Stimulated activated CD4-positive, alpha-beta T cell treated with anti-CD3 and anti-CD28 coated beads, Interleukin-2, amount 100 ng/mL, for 24 hours (primary cell): ENCODE measurements around the gene PPP2R2B.

Source experiments
- DNase-seq, 2 donors: peaks; one replicate each; pipeline ENCODE4 v3.0.0-alpha.2; 2020

Gene PPP2R2B

DNA sequence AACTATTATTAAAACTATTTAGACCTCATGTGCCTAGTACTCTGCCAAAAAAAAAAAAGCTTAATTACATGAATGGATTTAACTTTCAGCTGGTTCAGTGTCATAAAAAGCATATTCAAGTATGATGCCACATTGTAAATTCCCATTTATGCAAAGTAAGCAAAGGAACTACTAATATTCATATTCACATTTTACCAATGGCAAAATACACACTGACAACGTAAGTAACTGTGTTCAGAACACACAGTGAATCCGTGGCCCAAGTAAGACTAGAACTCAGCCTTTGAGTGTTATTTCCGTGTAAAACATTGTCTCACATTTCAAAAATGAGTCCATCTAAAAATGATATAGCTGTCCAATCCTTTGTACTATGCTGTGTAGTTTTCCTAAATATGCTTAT is 56.8 kb downstream of the PPP2R2B start:
- no peak for DNase-seq

DNA sequence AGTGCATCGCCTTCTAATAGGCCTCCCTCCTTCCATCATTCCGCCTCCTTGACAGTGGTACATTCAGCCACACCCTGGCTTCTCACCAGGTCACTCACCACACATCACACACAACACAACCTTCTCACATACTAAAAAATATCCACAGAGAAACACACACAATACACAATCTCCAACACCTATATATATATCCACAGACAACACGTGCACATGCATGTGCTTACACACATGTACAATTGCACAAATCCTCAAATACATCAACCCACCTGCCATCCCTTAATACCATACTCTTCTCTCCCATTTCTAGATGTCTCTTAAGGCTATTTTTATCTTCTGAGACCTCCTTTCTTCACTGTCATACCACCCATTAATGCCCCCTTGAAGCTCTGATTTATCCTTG is 57.6 kb downstream of the PPP2R2B start:
- DNase-seq: no peak

DNA sequence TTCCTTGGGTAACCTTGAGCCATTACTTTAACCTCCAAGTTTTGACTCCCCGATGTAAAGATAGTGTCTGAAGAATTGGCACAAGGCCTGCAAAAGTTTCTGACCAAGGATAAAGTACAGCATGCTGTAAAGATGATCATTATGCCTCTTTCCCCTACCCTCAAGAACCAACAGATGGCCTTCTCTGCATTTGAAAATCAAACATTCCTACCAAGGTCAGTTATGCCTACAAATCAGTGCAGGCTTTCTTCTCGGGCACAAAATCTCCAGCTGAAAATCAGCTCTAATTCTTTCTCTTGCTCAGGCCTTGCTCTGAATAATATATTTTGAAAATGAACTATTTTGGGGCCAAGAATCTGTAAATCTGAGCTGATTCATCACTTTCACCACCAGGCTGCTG is 59.7 kb downstream of the PPP2R2B start:
- DNase-seq: no peak

DNA sequence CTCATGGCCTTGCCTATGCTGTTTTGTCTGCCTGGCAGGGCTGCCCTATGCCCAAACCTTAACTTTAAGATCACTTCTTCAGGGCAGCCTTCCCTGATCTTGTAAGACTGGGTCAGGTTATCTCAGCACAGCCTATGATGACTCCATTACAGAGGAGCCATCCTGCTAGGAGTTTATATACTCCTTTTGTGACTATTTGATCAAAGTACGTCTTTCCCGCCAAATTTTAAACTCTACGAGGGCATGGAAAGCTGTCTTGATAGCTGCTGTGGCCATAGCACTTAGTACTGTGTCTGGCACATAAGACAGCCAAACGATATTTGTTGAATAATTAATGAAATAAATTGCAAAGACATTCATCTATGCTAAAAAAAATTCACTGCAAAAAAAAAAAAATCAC is 60.6 kb downstream of the PPP2R2B start:
- DNase-seq: no peak

DNA sequence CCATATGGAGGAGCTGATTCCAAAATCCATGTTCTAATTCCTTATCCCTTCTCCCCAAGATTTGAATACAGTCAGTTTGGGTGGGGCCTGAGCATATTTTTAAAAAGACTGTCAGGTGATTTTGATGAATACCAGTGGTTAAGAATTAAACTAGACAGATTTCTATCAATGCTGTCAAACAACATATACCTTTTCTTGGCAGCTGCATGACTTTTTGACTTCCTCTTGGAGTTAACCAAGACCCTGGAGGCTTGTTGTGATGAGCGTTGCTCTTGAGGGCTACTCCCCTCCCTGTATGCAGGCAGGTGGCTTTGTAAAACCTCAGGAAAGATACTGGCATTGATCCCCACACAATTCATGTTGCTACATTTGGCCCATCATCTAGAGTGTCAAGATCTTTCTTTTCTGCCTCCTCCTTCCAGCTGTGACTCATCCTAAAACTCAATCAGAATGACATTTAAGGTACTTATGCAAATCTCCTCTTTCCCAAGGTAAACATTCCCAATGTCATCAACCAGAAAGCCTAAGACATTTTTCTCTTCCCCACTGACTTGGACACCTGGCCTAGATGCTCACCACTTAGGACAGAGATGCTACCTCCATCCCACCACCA is 61.7 kb downstream of the PPP2R2B start:
- DNase-seq: no peak

DNA sequence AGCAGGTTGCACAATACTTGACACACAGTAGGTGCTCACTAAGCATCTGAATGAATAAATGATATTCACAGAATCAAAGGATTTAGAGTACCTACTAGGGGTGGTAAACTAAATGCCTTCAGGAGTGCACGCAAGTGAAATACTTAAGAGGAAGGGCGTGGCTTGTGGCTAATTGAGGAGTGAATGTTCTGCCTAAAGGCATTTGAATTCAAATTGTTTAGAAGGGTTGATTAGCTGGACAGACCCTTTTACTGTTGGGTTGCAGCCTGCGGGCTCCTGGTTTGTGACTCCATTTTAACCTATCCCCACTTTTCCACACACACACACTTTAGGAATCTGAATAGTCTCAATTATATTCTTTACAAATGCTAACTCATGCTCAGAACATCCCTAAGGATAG is 63.1 kb downstream of the PPP2R2B start:
- DNase-seq: no peak

DNA sequence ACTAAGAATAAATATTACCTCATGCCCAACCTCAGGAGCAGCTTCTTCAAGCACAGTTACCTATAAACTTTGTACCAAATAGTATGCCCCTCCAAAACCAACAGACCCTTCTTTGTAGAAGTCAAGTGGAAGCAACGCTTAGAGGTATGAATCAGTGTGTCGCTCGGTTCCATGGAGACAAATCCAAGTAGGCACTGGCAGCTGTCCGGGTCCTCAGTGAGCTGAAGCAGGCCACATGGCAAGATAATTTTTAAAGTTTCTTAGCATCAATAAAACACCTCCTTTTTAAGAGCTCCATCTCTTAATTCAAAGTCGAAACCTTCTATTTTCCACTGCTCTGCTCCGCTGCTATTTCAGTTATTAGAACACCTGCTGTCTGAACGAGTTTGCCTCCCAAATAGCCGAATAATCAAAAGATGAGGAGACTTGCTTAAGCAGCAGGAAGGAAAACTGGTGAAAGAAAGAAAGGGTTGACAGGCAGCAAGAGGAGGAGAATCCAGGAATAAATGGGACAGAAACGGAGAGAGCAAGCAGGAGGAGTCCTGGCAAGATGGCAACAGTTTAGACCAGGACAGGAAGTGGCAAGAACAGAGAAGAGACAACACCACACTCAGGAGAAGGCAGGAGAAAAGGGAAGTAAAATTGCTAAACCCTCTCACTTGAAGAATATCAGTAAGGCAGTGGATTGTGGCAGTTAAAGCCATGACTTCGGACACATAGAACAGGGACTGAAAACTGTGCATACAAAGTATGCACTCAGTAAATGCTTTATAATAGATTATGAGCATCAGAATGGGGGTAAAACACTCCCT is 65.0 kb downstream of the PPP2R2B start:
- DNase-seq: no peak

DNA sequence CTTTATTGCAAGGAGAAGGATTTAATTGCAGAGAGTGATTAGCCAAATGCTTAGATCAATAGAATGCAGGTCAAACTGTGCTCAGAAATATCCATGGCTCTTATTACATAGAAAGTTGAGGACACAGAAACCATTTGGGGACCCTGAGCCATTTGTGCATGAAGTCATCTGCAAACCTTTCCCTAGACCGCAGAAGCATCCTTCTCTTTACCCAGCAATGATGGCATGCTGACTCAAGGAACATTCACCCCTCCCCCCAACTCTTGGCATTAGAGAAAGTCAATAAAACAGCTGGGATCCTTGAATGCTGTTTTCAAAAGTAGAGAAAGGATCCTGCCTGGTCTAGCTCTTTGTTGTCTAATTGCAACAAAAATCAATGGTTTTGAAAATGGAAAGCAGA is 73.5 kb downstream of the PPP2R2B start:
- DNase-seq: no peak

DNA sequence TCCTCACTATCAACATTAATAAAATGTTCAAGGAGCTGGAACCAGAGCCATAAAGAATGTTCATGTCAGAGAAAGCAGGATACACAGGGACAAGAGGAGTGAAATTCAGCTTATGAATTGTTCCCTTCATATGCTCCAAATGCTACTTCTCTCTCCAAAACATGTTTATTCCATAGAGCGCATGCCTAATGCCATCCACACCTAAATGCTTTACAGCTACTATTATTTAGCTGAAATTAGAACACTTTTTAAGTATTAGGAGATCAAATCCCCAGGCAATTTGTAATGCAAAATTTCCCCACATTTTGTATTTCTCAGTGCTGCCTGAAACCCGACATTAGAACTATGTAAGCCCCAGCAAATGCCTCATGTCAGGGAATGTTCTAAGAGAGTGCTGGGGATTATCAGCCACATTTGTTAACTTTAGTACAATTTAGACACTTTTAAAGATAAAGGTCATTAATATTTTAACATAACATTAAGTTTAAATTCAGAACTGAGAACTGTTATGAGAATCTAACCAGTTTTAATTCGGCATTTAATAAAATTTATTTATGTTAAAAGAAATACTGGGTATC is 75.5 kb downstream of the PPP2R2B start:
- DNase-seq: no peak

DNA sequence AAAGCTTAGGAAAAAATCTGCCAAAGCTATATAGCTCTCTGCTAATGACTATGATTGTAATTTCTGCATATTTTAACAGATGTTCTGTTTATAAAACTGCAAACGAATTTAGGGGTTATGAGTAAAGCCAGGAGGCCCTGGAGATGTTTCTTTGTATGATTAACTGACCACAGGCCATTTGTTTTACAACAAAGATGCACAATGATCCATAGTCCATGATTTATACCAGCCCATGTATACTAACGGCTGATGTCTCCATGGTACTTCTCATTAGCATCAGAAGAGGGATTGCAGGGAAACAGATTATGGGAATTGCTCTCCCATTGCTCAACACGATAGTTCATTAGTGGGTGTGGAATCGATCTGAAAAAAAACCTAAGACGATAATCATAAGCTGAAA is 78.9 kb downstream of the PPP2R2B start:
- DNase-seq: no peak

DNA sequence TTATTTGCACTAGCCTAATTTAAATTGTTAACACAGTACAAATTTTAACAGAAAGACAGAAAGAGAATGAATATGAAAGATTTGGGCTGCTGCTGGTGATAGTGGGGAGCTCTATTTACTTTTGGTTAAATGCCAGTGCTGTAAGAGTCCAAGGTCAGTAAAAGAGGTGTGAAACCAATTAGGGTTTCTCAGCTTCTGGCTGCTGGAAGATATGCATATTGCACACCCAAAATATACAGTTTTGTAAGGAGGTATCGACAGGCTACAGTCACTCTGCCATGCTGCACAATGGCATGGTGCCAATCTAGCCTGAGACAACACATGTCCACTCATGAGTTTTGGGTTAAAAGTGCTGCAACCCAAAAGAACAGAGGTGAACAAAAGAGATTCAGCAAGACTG is 79.3 kb downstream of the PPP2R2B start:
- DNase-seq: no peak

DNA sequence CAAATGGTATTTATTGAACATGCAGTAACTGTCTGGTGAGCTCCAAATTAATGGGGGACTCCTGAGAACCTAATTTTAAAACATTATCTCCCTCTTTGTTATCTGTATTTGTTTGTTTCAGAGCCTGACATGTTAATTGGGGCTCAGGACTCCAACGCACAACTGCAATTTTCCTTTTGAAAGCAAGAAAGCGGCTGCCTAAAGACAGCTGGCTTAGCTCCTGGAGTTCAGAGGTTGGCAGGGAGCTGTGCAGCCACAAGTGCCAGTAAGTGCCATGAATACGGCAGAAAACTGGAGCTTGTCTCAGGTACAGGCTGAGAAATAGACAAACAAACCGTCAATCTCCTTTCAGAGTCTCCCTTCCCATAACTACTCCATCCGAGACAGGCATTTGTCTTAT is 80.9 kb downstream of the PPP2R2B start:
- no peak for DNase-seq

DNA sequence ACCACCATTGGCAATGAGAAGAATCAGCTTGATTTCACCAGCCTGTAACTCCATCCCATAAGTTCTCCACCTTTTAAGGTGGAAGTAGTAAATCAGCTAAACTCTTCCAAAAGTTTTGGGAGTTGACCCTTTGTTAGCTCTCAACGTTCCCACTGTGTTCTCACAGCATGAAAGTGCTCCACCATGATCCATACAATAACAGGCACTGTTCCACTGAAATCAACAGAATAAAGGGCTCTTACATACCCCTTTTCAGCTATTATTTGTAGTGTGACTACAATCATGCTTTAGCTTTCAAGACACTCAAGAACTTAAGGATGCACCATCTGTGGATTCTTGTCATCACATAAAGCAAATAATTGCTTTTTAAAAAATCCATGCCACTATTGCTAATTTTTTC is 81.6 kb downstream of the PPP2R2B start:
- no peak for DNase-seq

DNA sequence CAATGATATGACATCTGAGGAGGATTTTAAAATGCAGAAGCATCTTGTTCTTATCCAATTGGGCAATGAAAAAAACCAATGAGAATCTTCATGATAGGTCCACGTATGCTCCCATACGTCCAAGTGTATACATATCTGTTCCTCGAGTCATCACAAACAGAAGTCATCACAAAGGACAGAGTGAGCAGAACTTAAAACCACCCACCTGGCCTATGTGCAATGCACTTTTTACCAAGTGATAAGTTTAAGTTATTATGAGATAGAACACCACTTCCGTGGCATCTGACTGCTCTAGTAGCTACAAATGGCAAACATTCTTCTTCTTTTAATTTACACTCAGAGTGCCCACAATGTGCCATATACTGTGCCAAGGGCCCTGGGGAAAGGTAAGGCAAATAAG is 82.4 kb downstream of the PPP2R2B start:
- no peak for DNase-seq

DNA sequence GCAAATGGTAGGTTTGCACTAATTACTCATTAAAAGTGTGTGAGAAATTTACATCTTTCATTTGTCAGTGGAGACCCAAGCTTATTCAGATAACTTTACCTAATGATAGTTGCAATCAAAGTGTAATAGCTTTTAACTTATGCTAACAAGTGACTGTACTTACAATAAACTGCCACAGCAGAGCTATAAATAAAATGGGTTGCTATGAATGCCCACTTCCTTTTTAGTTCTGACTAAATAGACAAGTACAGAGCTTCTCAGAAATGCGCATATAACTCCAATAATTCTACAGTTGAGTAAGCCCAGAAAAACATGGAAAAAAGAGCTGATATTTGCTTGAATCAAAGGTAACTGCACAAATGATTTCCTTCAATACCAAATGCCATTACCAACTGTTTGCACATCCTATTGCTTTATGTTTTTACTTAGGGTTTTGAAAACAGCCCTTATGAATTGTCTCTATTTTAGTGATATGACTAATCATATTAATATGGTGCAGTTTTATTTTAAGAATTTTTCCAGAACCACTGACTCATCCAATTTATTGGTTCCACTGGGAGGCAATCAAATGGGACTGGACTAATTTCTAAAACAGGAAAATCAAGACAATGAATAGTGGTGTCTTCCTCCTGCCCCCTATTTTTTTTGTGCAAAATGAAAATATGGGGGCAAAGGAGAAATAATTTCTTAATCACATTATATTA is 84.1 kb downstream of the PPP2R2B start:
- DNase-seq: no peak

DNA sequence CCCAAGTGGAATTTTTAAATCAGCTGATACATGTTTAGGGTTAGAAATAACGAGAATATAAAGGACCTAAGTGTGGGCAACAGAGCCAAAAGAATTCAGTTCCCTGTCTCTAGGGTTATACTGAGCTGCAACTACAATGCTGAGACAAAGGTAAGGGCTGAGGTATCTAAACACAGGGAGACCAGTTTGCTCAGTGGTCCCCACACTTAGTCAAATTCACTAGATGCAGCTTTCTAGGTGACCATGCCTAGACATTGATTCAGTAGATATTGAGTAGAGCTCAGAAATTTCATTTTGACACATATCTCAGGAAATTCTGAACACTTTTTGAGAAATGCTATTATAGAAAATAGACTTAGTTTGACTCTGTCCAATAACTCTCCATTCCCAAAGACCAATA is 84.8 kb downstream of the PPP2R2B start:
- DNase-seq: no peak

DNA sequence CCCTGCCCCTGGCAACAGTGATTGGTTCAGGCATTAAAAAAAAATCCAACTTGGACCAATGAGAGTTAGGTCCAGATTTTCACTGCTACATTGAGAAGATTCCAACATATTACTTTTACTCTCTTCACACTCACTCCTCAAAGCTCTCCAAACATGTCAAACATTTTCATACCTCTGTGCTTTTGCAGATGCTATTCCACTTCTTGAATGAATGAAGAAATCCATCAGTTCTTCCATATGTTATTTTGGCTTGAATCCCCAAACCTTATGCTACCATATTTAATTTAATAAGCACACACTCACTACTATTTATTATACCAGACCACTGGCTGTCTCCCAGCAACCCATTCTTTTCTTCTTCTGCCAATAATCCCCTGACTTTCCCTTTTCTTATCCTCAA is 87.1 kb downstream of the PPP2R2B start:
- DNase-seq: no peak

DNA sequence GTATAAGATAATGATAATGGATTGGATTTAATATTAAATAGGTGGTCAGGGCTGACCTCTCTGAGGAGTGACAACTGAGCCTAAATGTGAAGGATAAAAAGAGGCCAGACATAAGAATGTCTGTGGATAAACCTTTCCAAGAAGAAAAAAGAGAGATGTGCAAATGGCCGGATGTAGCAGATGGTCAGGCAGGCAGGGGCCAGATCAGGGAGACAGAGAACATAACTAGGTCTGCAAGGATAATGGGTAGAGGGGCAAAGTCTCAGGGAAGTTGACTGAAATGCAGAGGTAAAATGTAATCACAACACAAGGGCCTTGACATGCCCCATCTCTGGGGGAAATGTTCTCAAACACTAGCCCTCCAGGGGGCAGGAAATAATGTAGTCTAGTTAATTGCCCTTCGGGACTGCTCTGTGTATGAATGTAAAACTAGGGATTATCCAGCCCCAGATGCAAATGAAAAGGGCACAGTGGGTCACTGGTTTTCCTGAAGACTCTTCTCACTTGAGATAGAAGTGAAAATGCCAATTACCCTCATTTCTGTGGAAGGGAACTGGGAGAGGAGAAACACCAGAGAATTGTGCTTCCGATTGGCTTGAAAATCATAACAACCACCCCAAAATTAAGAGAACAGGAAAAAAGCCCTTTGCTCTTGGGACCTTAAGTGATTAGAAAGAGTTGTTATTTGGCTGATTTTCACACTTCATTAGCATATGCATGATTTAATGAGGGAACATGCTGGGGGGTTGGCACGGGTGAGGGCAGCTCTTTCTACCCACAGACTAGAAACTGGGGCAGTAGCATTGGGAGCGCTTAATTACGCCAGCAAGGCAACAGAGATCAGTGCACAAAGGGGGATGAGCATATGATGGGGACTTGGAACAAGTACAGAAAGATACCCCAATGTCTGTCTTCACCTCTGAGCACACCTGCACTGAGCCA is 88.6 kb downstream of the PPP2R2B start:
- DNase-seq: no peak

DNA sequence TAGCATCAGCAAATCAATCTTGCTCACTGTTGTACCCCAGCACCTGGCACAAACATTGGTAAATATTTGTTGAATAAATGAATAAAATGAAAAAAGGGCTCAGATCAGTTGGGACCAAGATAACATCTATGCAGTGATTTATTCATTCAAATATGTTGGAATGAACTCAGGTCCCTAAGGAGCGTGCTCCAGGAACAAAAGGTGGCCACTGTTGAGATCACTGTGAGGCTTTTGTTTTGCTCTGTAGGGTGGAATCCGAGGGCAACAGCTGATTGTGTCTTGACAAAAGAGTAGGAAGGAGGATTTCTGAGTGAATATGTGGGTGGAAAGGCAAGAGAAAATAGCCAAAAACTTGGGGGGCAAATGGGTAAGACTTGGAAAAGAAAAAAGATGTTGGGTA is 89.7 kb downstream of the PPP2R2B start:
- DNase-seq: no peak

DNA sequence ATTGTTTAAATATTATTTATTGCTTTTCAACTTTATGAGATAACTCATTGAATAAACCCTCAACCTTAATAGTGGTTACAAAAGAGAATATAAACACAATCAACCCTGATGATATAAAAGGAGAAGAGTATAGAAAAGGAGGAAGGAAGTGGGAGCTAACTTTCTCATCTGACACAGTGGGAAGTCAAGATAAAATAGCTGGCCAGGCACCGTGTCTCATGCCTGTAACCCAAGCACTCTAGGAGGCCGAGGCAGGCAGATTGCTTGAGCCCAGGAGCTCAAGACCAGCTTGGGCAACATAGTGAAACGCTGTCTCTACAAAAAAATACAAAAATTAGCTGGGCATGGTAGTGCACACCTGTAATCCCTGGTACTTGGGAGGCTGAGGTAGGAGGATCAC is 93.5 kb downstream of the PPP2R2B start:
- DNase-seq: no peak

DNA sequence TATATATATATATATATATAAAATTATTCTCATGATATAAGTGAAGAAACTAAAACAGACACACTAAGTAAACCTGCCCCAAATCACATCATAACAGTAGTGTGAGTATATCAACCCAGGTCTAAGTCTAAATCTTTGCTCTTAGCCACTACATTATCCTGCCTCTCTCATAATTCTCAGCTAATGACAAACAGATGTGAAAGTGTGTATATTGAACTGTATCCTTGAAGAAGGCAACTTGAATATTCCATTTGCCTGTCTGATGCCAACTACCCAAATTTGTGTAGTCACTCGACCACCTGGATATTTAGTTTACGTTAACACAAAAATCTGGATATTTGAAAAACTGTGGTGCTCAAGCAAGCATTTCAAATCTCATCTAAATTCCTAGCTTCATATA is 97.4 kb downstream of the PPP2R2B start:
- no peak for DNase-seq

DNA sequence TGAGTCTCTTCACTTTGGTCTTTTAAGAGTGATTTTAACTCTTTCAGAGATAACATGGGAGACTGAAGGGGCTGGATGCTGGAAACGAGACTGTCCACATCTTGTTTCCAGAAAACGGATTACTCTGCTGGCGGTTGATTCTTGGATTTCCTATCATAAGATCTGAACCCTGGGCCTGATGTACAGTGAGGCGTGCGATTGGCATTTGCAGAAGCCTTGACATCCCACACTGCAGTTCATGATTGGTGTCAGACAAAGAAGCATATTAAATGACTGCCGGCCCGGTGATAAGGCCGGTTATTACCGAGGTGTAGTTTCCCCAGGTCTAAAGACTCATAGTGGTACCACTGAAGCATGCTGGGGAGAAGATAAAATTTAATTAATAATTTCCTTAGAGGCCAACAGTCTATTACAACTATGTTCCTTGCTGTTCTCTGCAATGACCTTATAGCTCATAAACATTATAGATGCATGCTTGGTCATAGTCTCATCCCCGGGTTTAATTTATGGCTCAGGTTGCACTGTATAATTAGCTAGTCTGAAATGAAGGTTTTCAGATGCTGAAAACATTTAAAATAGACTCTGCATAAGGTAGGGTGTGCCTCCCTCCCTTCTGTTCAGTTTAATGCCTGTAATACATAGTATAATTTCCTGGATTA is 99.2 kb downstream of the PPP2R2B start:
- DNase-seq: no peak
